Measurements from ENCODE around the gene MYO1F.
"Not testable (repeated sequence)": the region's sequence is repeated elsewhere in the genome, so short reads cannot be mapped to it uniquely, and the experiment has no call there.

Gene MYO1F
- 4.4 to 240 (median 140) reads per million in 3 experiments for total RNA-seq

- no peak for DNase-seq
Observed at GRCh38 chr19:8577247-8577646, at the start of gene MYO1F. Gene MYO1F, minus strand, starts transcription at chr19:8577442. Its CDS starts 133 bp downstream, at chr19:8577309.

- DNase-seq = no peak
Observed at GRCh38 chr19:8626842-8627241, 49.6 kb upstream of the MYO1F start.

- not testable (repeated sequence) for DNase-seq
Observed at GRCh38 chr19:8622886-8623285, 45.6 kb upstream of the MYO1F start.

GRCh38 chr19:8618751-8619150, 41.5 kb upstream of the MYO1F start:
- no peak for DNase-seq

GRCh38 chr19:8617984-8618383, 40.7 kb upstream of the MYO1F start:
- DNase-seq = no peak

GRCh38 chr19:8617325-8617724, 40.1 kb upstream of the MYO1F start:
- DNase-seq = not testable (repeated sequence)

GRCh38 chr19:8616861-8617260, 39.6 kb upstream of the MYO1F start:
- DNase-seq = no peak

GRCh38 chr19:8615813-8616596, 38.8 kb upstream of the MYO1F start:
- peak; percentile 43 for DNase-seq

- no peak for DNase-seq
Observed at GRCh38 chr19:8615024-8615423, 37.8 kb upstream of the MYO1F start.

- no peak for DNase-seq
Observed at GRCh38 chr19:8614455-8614854, 37.2 kb upstream of the MYO1F start.

GRCh38 chr19:8612807-8613171, 35.5 kb upstream of the MYO1F start:
- DNase-seq = no peak

- DNase-seq = no peak
Observed at GRCh38 chr19:8611877-8612806, 34.9 kb upstream of the MYO1F start.

- DNase-seq = no peak
Observed at GRCh38 chr19:8611391-8611876, 34.2 kb upstream of the MYO1F start.

- DNase-seq = no peak
Observed at GRCh38 chr19:8610936-8611300, 33.7 kb upstream of the MYO1F start.

- DNase-seq = peak; percentile 48
Observed at GRCh38 chr19:8610041-8610935, 33.0 kb upstream of the MYO1F start, which contains the start of gene ADAMTS10. Gene ADAMTS10, minus strand, starts transcription at chr19:8610715. Its CDS starts 5,005 bp downstream, at chr19:8605710.

GRCh38 chr19:8609279-8610040, 32.2 kb upstream of the MYO1F start:
- DNase-seq = no peak

- no peak for DNase-seq
Observed at GRCh38 chr19:8608941-8609278, 31.7 kb upstream of the MYO1F start.

GRCh38 chr19:8607386-8607785, 30.1 kb upstream of the MYO1F start:
- no peak for DNase-seq

- no peak for DNase-seq
Observed at GRCh38 chr19:8605514-8605913, 28.3 kb upstream of the MYO1F start.

GRCh38 chr19:8601796-8602195, 24.6 kb upstream of the MYO1F start:
- no peak for DNase-seq

GRCh38 chr19:8600816-8601215, 23.6 kb upstream of the MYO1F start:
- DNase-seq = no peak

GRCh38 chr19:8600064-8600463, 22.8 kb upstream of the MYO1F start:
- DNase-seq = no peak
